HG02623 (cell line): ENCODE measurements around the gene USP43.
"Not testable (repeated sequence)": the region's sequence is repeated elsewhere in the genome, so short reads cannot be mapped to it uniquely, and the experiment has no call there.

Experiments used
- ATAC-seq: cut with Tn5 transposase; IDR thresholded peaks from one replicate; pipeline ENCODE4 v1.9.1; 2021; ENCODE audit warnings: moderate library complexity; ENCODE audit not compliant: unreplicated experiment

Gene USP43

DNA sequence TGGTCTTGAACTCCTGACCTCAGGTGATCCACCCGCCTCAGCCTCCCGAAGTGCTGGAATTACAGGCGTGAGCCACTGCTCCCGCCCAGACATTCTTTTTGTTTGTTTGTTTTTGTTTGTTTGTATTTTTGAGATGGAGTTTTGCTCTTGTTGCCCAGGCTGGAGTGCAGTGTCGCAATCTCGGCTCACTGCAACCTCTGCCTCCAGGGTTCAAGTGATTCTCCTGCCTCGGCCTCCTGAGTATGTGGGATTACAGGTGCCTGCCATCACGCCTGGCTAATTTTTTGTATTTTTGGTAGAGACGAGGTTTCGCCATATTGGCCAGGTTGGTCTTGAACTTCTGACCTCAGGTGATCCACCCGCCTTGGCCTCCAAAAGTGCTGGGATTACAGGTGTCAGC is 18.2 kb downstream of the USP43 start:
- not testable (repeated sequence) for ATAC-seq

GRCh38 chr17:9666461-9667050 is 21.2 kb downstream of the USP43 start:
- no peak for ATAC-seq

DNA sequence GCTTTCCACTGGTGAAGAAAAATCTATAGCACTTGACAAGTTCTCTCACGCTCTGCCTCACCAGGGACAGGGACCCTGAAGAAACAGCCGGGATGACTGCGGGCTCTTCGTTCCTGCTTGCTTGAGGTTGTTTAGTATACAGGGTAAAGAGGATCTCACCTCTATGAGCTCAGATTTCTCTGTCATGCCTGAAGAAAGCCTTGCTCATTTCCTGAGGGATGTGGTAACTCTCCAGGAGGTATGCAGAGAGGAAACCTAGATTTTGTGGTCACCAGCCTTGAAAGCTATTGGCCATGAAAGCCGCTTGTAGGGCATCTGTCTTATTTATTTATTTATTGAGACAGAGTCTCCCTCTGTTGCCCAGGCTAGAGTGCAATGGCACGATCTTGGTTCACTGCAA is 23.2 kb downstream of the USP43 start:
- no peak for ATAC-seq

GRCh38 chr17:9669551-9670008 is 24.3 kb downstream of the USP43 start:
- no peak for ATAC-seq

DNA sequence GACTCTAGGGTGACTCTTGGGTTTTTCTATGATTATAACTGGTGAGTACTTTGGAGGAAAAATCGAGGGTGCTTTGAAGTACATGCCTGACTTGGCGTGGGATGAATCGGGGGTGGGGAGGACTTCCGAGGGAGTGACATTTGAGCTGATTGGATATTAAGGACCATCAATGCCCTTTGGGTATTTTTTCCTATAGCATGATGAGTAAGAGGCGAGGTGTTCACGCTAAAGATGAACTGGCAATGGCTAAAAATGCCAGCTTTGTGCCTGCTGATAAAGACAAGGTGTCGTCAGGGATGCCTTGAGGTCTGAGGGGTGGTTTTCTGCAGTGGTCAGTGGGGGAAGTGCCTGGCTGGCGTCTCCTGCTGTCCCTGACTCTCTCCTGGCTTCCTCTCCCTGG is 25.3 kb downstream of the USP43 start:
- no peak for ATAC-seq

GRCh38 chr17:9671559-9671958 is 26.2 kb downstream of the USP43 start:
- no peak for ATAC-seq

- no peak for ATAC-seq
These were observed 26.9 kb downstream of the USP43 start for GRCh38 chr17:9672266-9672665.

GRCh38 chr17:9672691-9673090 is 27.4 kb downstream of the USP43 start:
- no peak for ATAC-seq

GRCh38 chr17:9676084-9676483 is 30.8 kb downstream of the USP43 start:
- ATAC-seq: no peak

GRCh38 chr17:9676820-9677310 is 31.5 kb downstream of the USP43 start:
- ATAC-seq: no peak

DNA sequence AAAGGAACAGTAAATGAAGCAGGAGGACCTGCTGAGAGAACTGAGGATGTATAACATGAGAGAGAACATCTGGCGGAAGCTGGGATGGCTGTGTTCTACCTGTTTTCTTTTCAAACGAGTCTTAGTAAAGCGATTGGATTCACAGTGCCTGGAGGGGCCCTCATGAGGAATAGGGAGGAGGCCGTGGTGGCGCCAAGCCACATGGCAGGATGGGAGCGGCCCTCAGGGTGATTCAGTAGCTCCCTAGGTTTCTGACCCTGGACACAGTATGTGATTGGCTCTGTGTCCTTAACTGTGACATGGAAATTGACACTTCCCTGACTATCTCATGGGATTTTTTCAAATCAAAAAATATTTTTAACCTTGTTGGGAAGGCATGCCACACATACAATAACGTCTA is 32.1 kb downstream of the USP43 start:
- no peak for ATAC-seq

DNA sequence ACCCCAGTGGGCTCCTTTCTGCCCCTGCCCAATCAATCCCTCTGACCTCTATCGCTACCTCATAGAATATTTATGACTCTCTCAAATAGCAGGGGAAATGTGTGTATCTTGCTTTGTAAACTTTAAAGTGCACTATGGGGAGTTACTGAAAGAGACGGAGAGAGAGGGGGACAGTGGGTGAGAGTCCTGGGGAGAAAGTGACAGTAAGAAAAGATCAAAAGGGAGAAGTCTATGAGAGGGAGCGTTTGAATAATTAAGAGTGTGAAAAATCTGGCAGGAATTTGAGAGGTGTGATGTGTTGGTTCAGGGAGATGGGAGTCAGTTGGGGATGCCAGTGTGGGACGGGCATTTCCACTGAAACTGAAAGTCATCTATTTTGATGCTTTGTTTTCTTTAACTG is 32.6 kb downstream of the USP43 start:
- no peak for ATAC-seq

GRCh38 chr17:9684955-9685621 is 39.8 kb downstream of the USP43 start:
- no peak for ATAC-seq

DNA sequence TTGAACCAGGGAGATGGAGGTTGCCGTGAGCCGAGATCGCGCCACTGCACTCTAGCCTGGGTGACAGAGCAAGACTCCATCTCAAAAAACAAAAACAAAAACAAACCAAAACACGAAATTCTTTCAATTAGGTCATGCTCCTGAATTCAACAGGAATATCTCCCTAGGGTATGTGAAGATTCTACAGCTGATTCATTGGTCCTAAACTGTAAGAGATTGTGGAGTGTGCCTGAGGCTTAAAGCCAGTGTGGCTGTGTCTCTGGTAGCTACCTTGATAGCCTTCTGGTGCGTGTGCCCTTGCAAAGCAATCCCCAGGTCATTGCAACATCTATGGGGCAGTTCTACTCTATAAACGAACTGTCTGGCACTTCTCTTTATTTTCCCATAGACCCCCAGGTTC is 48.4 kb downstream of the USP43 start:
- no peak for ATAC-seq

GRCh38 chr17:9696279-9697044 is 51.1 kb downstream of the USP43 start:
- no peak for ATAC-seq

DNA sequence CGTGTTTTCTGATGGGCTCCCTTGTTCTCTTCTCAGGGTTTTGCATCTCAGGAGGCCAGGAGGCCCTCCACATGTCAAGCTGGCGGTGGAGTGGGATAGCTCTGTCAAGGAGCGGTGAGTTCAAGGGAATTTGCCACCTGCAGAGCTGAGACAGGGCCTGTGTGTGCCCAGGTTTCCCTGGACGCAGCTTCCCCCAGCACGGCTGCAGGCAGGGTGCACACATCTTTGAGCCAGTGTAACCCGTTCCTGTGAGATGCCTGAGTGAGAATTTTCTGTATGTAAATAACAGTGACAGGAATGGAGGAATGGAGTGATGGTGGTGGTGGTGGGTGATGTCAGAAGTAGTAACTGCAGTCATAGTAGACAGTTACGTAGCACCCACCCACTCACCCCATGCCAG is 54.8 kb downstream of the USP43 start:
- ATAC-seq: no peak

GRCh38 chr17:9700754-9701476 is 55.6 kb downstream of the USP43 start:
- ATAC-seq: no peak

DNA sequence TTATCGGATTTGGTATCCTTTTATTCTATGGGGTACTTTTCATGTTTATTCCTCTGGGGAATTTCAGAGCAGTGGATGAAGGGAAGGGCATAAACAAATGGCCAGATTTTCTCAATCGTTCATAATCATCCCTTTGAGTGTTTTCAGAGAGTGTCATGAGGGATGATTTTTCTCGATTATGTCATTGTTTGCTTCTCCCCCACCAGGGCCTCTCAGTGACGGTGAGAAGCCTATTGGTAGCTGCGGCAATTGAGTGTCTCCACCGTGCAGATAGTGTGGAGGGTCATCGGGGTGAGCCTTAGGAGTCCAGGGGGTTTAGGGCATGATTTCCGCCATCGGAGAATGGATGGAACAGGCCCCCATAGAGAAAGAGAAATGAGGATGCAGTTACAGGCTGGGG is 57.2 kb downstream of the USP43 start:
- ATAC-seq: no peak

DNA sequence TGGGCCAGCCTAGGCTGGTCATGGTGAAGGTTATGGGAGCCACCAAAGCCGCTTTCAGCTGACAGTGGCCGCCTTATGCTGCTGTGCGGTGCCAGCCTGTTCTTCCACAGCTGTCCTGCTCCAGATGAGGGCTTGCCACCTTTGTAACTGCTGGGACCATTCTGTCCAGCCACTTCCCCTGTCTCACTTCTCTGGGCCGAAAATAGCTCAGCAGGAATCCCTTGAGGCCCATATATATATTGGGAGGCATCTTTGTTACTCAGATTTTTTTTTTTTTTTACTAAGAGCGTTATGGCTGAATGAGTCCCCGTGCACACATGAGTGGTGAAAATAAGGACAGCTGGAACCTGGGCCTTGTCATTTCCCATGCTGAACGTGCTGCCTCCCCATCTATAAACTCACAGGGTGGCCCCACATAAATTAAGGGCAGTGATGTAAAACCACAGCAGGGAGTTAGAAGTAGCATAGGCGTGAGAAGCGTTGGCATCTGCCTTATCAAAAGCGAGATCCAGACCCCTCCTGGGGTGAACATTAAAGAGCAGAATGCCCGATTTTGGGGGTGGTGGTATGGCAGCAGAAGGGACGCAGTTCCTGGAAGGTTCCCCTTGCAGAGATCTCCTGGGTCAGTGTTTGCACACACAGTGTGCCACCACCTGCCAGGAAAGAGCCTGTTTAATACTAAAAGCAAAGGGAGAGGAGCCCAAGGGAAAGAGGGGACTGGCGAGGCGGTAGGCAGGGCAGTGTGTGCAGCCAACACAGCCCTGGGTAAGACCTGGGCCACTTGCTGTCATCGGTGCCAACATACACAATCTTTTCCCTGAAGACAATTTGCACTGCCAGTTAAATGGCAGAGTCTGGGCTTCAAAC is 57.8 kb downstream of the USP43 start:
- no peak for ATAC-seq

- ATAC-seq: no peak
These were observed 58.4 kb downstream of the USP43 start for GRCh38 chr17:9703781-9704082.

GRCh38 chr17:9705745-9706144 is 60.4 kb downstream of the USP43 start:
- ATAC-seq: no peak
